Nephron (organoid): ENCODE measurements around the gene AQR.

Experiments
- H3K27ac Mint-ChIP-seq, 3 experiments: 2 replicates each; pipeline ENCODE4 v1.8.0; 2020; ENCODE audit warnings: mixed read lengths in 3 of 3, mild to moderate bottlenecking in 2 of 3, moderate library complexity in 1 of 3
- H3K27me3 Mint-ChIP-seq: 2 replicates; pipeline ENCODE4 v1.8.0; 2021; ENCODE audit warnings: low read depth, mild to moderate bottlenecking, moderate library complexity, mixed read lengths
- H3K36me3 Mint-ChIP-seq: 2 replicates; pipeline ENCODE4 v1.8.0; 2020; ENCODE audit warnings: low read depth, mixed read lengths
- H3K4me1 Mint-ChIP-seq: 2 replicates; pipeline ENCODE4 v1.8.0; 2020; ENCODE audit warnings: mixed read lengths
- H3K4me3 Mint-ChIP-seq, 3 experiments: 2 replicates each; pipeline ENCODE4 v1.8.0; 2020; ENCODE audit warnings: mild to moderate bottlenecking in 3 of 3, mixed read lengths in 3 of 3, moderate library complexity in 2 of 3
- H3K9me3 Mint-ChIP-seq: 2 replicates; pipeline ENCODE4 v1.8.0; 2020; ENCODE audit warnings: mixed read lengths
- TF ChIP-seq, protein P1 (sequence below), 3 experiments: fragments of 200-600 bp; sonication (generic); IDR thresholded peaks; one replicate each; pipeline ENCODE4 v1.5.0; 2021; ENCODE audit warnings: antibody characterized with exemption in 3 of 3; ENCODE audit not compliant: unreplicated experiment in 3 of 3

Gene AQR

DNA sequence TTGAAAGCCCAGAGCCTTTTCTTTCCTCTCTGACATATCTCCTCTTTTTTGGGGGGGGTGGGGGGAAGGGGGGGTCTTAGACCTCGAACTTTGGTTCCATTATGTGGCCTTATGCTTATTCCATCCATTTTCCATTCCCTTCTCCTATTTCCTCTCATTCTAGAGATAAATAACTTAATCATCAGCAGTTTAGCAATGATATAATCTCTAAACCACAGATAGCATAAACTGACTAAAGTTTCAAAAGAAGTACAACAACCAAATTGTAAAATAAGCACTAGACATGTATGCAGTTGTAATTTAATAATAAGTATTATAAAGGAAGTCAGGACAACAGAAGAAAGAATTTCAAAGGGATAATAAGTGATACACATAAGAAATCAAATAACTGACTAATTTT lies 64.5 kb downstream of the AQR start:
- Mint-ChIP-seq H3K27me3 (no peaks in the 10 kb centered on the region), H3K27ac (no peak overlapping the region), H3K9me3 (no peaks in the 10 kb centered on the region), H3K36me3 (peaks cover 57% of the 10 kb centered on the region), H3K4me3 (no peak overlapping the region), H3K4me1 (peaks cover 26% of the 10 kb centered on the region)
- TF ChIP-seq, protein P1, sequence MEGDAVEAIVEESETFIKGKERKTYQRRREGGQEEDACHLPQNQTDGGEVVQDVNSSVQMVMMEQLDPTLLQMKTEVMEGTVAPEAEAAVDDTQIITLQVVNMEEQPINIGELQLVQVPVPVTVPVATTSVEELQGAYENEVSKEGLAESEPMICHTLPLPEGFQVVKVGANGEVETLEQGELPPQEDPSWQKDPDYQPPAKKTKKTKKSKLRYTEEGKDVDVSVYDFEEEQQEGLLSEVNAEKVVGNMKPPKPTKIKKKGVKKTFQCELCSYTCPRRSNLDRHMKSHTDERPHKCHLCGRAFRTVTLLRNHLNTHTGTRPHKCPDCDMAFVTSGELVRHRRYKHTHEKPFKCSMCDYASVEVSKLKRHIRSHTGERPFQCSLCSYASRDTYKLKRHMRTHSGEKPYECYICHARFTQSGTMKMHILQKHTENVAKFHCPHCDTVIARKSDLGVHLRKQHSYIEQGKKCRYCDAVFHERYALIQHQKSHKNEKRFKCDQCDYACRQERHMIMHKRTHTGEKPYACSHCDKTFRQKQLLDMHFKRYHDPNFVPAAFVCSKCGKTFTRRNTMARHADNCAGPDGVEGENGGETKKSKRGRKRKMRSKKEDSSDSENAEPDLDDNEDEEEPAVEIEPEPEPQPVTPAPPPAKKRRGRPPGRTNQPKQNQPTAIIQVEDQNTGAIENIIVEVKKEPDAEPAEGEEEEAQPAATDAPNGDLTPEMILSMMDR (IDR thresholded peaks at IDR 0.05; ENCODE audit: unreplicated experiment in 3 of 3), result no peak

DNA sequence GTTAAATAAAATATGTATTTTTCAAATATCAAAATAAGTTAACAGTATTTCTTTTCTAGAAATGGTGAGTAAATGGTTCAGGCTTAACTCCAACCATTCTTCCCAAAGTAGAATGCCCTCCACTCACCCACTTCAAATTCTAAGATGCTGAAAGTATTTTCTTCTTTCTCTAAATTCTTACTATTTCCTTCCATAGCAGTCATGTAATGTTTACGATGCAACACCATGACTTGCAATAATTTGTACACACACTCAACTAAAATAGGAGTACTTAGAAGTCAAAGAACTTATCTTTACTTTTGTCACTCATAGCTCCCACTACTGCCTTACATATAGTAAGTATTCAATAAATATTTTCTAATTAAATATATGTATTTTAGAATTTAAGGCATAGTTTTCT lies 65.0 kb downstream of the AQR start:
- Mint-ChIP-seq H3K27me3 (no peaks in the 10 kb centered on the region), H3K4me3 (no peak overlapping the region), H3K4me1 (peaks cover 25% of the 10 kb centered on the region), H3K36me3 (peaks cover 54% of the 10 kb centered on the region), H3K27ac (no peak overlapping the region), H3K9me3 (no peaks in the 10 kb centered on the region)
- TF ChIP-seq, protein P1 (IDR thresholded peaks at IDR 0.05; ENCODE audit: unreplicated experiment in 3 of 3), result no peak

DNA sequence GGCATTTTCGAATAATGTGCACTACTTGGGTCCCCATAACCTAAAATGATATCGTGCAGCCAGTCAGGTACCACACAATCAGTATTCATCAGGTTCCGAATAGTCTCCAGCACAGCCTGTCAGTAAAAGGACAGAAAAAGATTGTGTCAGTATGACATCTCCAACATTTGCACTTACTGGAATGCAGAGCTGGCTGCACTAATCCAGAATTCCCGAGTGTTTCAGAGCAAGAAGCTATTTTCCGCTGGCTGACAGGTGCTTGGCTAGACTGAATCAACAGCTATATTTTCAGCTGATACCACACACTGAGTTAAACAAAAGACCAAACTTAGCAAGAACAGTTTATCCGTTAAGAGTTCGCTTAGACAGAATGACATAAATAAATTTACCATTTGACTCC lies 68.8 kb downstream of the AQR start:
- peaks cover 21% of the 10 kb centered on the region for H3K4me1 Mint-ChIP-seq
- no peaks in the 10 kb centered on the region for H3K27me3 Mint-ChIP-seq
- peak overlapping the region; percentile 69 to 83 (median 77) for H3K27ac Mint-ChIP-seq
- no peaks in the 10 kb centered on the region for H3K9me3 Mint-ChIP-seq
- TF ChIP-seq, protein P1 (IDR thresholded peaks at IDR 0.05; ENCODE audit: unreplicated experiment in 3 of 3), result no peak
- H3K4me3 Mint-ChIP-seq, result peak overlapping the region in 1 of 3 experiments; percentile 27
- H3K36me3 Mint-ChIP-seq, result peaks cover 61% of the 10 kb centered on the region

DNA sequence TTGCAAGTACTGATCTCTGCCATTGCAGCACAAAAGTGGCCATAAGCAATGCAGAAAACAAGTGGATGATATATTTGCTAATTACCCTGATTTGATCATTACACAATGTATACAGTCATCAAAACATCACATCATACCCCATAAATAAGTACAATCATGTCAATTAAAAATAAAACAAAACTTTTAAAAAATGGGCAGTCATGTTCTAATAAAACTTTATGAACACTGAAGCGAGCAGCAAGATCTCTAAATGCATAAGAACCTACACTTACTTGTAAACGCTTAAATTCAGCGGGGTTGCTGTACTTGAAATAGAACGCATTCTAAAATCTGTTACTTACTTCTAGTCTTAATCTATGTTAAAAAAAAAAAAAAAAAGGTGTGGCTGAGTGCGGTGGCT lies 73.4 kb downstream of the AQR start:
- Mint-ChIP-seq H3K4me1 (peaks cover 8% of the 10 kb centered on the region), H3K27me3 (no peaks in the 10 kb centered on the region), H3K9me3 (peaks cover 16% of the 10 kb centered on the region), H3K4me3 (no peak overlapping the region), H3K36me3 (peaks cover 77% of the 10 kb centered on the region), H3K27ac (no peak overlapping the region)
- TF ChIP-seq, protein P1 (IDR thresholded peaks at IDR 0.05; ENCODE audit: unreplicated experiment in 3 of 3), result no peak

DNA sequence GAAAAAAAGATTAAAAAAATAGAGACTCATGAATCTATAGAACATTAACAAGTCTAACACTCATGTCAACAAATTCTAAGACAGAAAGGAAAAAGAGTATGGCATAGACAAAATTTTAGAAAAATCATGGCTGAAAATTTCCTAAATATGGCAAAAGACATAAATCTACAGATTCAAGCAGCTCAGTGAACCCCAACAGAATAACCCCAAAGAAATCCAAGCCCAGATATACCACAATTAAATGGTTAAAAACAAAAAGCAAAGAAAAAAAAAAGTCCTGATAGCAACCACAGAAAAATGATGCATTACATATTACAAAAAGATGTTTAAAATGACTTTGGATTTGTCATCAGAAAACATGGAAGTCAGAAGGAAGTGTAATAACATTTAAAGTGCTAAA lies 75.6 kb downstream of the AQR start:
- Mint-ChIP-seq H3K4me3 (no peak overlapping the region), H3K4me1 (no peaks in the 10 kb centered on the region), H3K27ac (no peak overlapping the region), H3K36me3 (peaks cover 84% of the 10 kb centered on the region), H3K27me3 (no peaks in the 10 kb centered on the region), H3K9me3 (peaks cover 16% of the 10 kb centered on the region)
- TF ChIP-seq, protein P1 (IDR thresholded peaks at IDR 0.05; ENCODE audit: unreplicated experiment in 3 of 3), result no peak

DNA sequence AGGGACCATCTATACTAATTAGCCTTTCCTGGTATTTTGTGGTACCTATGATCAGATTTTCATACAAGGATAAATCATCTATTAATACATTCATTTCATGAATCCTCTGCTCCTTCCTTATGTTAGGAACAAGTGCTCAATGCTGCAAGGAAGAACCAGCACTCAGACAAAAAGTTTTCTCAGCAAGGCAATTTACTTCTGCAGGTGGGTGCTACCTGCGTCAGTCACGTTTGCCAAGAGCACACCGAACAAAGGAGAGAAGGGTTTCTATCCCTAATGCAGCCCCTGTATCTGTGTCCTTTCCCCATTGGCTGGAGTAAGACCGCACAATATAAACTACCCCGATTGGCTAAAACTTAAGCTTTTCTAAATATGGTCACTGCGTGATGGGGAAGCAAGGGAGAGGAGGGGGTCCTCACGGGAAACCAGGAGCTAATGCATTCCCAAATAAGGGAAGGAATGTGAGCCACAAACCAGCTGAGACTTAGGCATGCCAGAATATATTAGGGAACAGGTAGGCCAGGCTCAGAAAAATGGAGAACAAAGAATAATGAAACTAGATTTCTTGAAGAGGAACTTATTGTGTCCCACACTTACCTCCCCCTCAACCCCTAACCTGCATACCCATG lies 76.5 kb downstream of the AQR start:
- H3K27ac Mint-ChIP-seq, result no peak overlapping the region
- TF ChIP-seq, protein P1 (IDR thresholded peaks at IDR 0.05; ENCODE audit: unreplicated experiment in 3 of 3), result no peak
- H3K36me3 Mint-ChIP-seq, result peaks cover 80% of the 10 kb centered on the region
- H3K27me3 Mint-ChIP-seq, result no peaks in the 10 kb centered on the region
- no peak overlapping the region for H3K4me3 Mint-ChIP-seq
- H3K4me1 Mint-ChIP-seq, result no peaks in the 10 kb centered on the region
- peaks cover 16% of the 10 kb centered on the region for H3K9me3 Mint-ChIP-seq
